Measurements from ENCODE around the gene CCN6. TPM values are rescaled to one million over a fixed set of nuclear protein-coding genes. Genes with fewer than 3 reads are reported as not detected.
"Not testable (repeated sequence)": the region's sequence is repeated elsewhere in the genome, so short reads cannot be mapped to it uniquely, and the experiment has no call there.

The CCN6 gene
- polyA plus RNA-seq, 1 donor = 0.43 TPM

DNA sequence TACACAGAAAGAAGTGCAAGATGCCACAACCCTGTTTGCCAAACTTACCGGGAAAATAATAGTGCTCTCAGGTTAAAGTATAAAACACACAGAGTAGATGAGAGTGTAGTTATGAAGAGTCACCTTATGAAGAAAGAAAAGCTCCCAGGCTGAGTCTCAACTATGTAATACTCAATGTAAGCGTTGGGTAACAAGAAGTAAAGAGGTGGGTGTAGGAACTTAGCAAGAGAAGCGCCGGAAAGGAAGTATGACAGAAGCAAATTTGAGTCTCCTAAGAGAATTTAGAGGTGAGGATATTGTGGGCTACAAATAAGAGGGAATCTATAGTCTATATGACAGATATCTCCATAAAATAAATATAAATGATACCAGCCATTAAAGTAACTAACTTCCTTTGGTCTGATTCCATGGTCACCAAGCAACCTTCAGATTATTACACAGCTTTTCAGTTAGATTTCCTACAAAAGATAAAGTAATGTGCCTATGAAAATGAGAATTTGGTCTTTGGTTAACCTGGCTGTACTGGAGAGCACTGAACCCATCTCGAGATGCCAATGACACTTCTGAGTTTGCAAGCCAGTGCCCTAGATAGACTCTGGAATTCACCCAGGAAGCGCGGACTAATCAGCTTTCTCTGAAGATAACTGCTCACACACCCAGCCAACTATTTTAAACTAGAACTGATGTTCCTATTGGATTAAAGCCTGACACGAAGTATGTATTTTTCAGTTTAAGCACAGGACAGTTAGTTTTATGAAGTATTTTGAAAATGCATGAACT lies 31.6 kb downstream of the CCN6 start:
- Histone ChIP-seq H3K27ac (ENCODE audit: low read length) (no peak overlapping the region), H3K4me3 (ENCODE audit: low read length) (no peak overlapping the region), H3K36me3 (ENCODE audit: control insufficient read depth, insufficient read depth, low read length) (peaks cover 18% of the 10 kb centered on the region), H3K9me3 (ENCODE audit: control insufficient read depth, low read depth, low read length) (no peaks in the 10 kb centered on the region), H3K27me3 (ENCODE audit: control insufficient read depth, insufficient read depth, low read length) (peaks cover 2% of the 10 kb centered on the region), H3K4me1 (ENCODE audit: control insufficient read depth, insufficient read depth, low read length) (no peaks in the 10 kb centered on the region)
- DNase-seq = no peak
- WGBS (ENCODE audit: insufficient coverage, low lambda C conversion rate) = 100% methylated on average over 3 of the region's 8 CpGs

DNA sequence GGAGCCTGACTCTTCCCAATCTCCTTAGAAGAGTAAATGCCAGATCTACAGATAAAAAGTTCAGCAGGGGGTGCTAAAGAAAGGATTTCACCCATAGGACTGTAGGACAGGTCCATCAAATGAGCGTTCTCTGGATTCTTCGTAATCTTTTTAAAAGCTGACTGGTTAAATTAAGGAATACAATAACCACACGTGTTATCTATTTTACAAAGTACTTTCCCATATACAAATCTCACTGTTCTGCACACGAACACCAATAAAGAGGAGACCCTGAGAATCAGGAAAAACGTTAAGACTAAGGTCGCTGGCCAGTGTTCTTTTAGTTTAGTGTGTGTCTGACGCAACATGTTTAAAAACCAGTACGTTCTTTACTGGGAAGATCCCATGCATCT lies 32.8 kb downstream of the CCN6 start:
- 0% methylated on average over 1 of the region's 8 CpGs for WGBS (ENCODE audit: insufficient coverage, low lambda C conversion rate)

DNA sequence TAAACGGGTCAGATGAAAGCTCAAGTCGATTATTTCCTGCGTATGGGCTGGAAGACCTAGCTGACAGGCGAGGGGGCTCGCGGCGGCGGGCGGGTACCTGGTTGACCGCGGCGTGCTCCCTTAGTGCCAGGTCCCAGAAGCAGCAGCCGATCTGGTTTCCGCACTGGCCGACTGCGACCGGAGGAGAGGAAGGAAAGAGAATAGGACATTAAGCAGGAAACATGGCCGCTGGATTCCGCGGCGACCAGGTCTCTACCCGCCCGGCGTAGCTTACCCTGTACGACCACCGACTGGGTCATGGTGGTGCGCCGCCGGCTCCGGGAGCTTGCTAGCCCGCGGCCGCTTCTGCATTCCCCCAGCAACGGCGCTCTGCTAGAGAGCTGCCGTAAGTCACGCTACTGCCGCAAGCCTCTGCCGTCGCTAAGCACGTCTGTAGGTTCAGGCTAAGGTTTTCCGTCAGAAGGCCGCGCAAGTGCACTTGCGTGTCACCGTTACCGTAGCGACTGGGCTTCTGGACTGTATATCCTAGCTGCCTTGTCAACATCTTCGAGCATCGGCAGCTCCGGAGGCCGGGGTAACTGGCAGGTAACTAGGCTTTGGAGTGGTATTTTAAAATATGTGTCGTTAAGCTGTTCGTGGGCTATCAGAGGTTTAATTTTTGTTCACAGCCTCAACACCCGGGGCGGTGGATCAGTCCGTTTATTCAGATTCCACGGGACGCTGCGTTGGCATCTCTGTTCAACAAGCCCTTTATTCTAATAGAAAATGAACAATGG lies 33.4 kb downstream of the CCN6 start, which contains the start of the genes FAM229B and TUBE1:
FAM229B (plus strand) TSS at position 456 of the 776 bp plus-strand sequence. CDS start 11,693 bp downstream, outside the sequence.
TUBE1 (minus strand) TSS at position 347 of the 776 bp plus-strand sequence; CDS start at position 299, 48 bp downstream.
- no peaks in the 10 kb centered on the region for H3K9me3 ChIP-seq (ENCODE audit: control insufficient read depth, low read depth, low read length)
- peaks cover 11% of the 10 kb centered on the region for H3K36me3 ChIP-seq (ENCODE audit: control insufficient read depth, insufficient read depth, low read length)
- H3K4me3 ChIP-seq (ENCODE audit: low read length) = peak within 1 kb of the TSS; percentile 78
- DNase-seq = peak; percentile 94 to 97
- no CpG with 5 or more reads among the region's 60 CpGs for WGBS (ENCODE audit: insufficient coverage, low lambda C conversion rate)
- H3K4me1 ChIP-seq (ENCODE audit: control insufficient read depth, insufficient read depth, low read length) = no peaks in the 10 kb centered on the region
- peak within 1 kb of the TSS; percentile 78 for H3K27ac ChIP-seq (ENCODE audit: low read length)
- peaks cover 2% of the 10 kb centered on the region for H3K27me3 ChIP-seq (ENCODE audit: control insufficient read depth, insufficient read depth, low read length)

More for the DNA sequence above, 32.8 kb downstream of the CCN6 start:
- Histone ChIP-seq H3K9me3 (ENCODE audit: control insufficient read depth, low read depth, low read length) (no peaks in the 10 kb centered on the region), H3K4me3 (ENCODE audit: low read length) (peak overlapping the region; percentile 78), H3K27ac (ENCODE audit: low read length) (peak overlapping the region; percentile 78), H3K4me1 (ENCODE audit: control insufficient read depth, insufficient read depth, low read length) (no peaks in the 10 kb centered on the region), H3K36me3 (ENCODE audit: control insufficient read depth, insufficient read depth, low read length) (peaks cover 11% of the 10 kb centered on the region), H3K27me3 (ENCODE audit: control insufficient read depth, insufficient read depth, low read length) (peaks cover 2% of the 10 kb centered on the region)
- no peak for DNase-seq

DNA sequence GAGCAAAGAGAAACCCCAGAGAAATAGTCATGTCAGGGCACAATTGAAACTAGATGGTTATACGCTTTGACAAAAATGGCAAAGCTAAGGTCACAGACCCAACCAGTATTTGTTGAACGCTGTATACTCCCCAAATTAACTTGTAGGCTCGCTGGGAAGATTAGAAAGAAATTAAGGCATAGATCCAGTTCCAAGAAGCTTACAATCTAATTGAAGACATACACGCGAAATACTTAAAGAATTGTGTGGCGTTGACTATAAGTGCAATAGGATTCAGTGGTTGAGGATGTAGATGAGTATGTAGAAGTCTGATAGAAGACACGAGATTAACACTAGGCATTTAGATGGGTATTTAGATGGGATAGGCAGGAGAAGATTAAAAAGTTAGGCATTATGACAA lies 34.0 kb downstream of the CCN6 start:
- H3K27ac ChIP-seq (ENCODE audit: low read length) = peak overlapping the region; percentile 78
- DNase-seq = no peak
- no peaks in the 10 kb centered on the region for H3K9me3 ChIP-seq (ENCODE audit: control insufficient read depth, low read depth, low read length)

DNA sequence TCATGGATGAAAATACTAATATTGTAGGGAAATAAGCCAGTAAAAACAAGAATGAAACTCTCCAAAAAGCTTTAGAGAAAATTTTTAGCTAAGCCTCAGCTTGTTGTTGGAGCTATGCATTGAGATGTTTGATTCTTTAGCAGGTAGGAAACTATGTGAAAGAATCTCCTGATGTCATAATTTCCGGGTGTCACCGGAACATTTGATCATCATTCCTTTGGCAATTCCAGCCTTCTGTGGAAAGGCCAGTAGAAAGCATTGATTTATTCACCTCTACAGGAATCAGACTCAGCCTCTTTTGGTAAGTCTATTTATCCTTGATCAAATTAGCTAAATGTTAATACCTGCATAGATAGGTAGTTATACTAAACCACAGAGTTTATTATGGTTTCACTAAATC lies 43.0 kb downstream of the CCN6 start:
- H3K4me3 ChIP-seq (ENCODE audit: low read length) = no peak overlapping the region

More for the DNA sequence above, 34.0 kb downstream of the CCN6 start:
- WGBS (ENCODE audit: insufficient coverage, low lambda C conversion rate) = 30% methylated on average over 2 of the region's 7 CpGs
- H3K27me3 ChIP-seq (ENCODE audit: control insufficient read depth, insufficient read depth, low read length) = peaks cover 2% of the 10 kb centered on the region
- H3K4me1 ChIP-seq (ENCODE audit: control insufficient read depth, insufficient read depth, low read length) = no peaks in the 10 kb centered on the region
- peak overlapping the region; percentile 78 for H3K4me3 ChIP-seq (ENCODE audit: low read length)
- H3K36me3 ChIP-seq (ENCODE audit: control insufficient read depth, insufficient read depth, low read length) = peaks cover 10% of the 10 kb centered on the region

DNA sequence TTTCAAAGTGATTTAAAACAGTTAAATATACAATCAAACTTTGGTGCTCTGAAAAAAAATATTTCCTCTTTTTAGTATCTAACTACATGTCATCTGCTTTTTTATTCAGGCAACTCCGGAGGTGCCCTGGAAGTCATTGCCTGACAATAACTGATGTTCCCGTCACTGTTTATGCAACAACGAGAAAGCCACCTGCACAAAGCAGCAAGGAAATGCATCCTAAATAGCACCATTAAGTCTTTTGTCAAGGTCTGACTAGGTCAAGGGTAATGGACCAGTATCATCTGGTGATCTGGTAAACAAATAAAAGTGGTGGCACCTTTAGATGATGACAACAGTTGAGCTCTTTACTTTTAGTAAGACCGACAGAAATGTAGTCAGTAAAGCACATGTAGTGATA lies 46.7 kb downstream of the CCN6 start:
- no peak for DNase-seq
- H3K36me3 ChIP-seq (ENCODE audit: control insufficient read depth, insufficient read depth, low read length) = no peaks in the 10 kb centered on the region
- no peak overlapping the region for H3K4me3 ChIP-seq (ENCODE audit: low read length)

More for the DNA sequence above, 43.0 kb downstream of the CCN6 start:
- Histone ChIP-seq H3K9me3 (ENCODE audit: control insufficient read depth, low read depth, low read length) (no peaks in the 10 kb centered on the region), H3K27me3 (ENCODE audit: control insufficient read depth, insufficient read depth, low read length) (no peaks in the 10 kb centered on the region), H3K27ac (ENCODE audit: low read length) (no peak overlapping the region), H3K36me3 (ENCODE audit: control insufficient read depth, insufficient read depth, low read length) (no peaks in the 10 kb centered on the region), H3K4me1 (ENCODE audit: control insufficient read depth, insufficient read depth, low read length) (no peaks in the 10 kb centered on the region)
- WGBS (ENCODE audit: insufficient coverage, low lambda C conversion rate) = 100% methylated on average over 2 of the region's 2 CpGs
- DNase-seq = no peak

DNA sequence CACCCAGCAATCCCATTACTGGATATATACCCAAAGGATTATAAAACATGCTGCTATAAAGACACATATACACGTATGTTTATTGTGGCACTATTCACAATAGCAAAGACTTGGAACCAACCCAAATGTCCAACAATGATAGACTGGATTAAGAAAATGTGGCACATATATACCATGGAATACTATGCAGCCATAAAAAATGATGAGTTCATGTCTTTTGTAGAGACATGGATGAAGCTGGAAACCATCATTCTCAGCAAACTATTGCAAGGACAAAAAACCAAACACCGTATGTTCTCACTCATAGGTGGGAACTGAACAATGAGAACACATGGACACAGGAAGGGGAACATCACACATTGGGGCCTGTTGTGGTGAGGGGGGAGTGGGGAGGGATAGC lies 52.1 kb downstream of the CCN6 start:
- H3K4me3 ChIP-seq (ENCODE audit: low read length); H3K27ac ChIP-seq (ENCODE audit: low read length); H3K9me3 ChIP-seq (ENCODE audit: control insufficient read depth, low read depth, low read length); DNase-seq; H3K4me1 ChIP-seq (ENCODE audit: control insufficient read depth, insufficient read depth, low read length); H3K27me3 ChIP-seq (ENCODE audit: control insufficient read depth, insufficient read depth, low read length): not testable (repeated sequence)
- peaks cover 11% of the 10 kb centered on the region for H3K36me3 ChIP-seq (ENCODE audit: control insufficient read depth, insufficient read depth, low read length)
- WGBS (ENCODE audit: insufficient coverage, low lambda C conversion rate) = no CpG with 5 or more reads among the region's 2 CpGs

More for the DNA sequence above, 46.7 kb downstream of the CCN6 start:
- H3K9me3 ChIP-seq (ENCODE audit: control insufficient read depth, low read depth, low read length) = no peaks in the 10 kb centered on the region
- H3K27ac ChIP-seq (ENCODE audit: low read length) = no peak overlapping the region
- no peaks in the 10 kb centered on the region for H3K27me3 ChIP-seq (ENCODE audit: control insufficient read depth, insufficient read depth, low read length)
- H3K4me1 ChIP-seq (ENCODE audit: control insufficient read depth, insufficient read depth, low read length) = no peaks in the 10 kb centered on the region
- WGBS (ENCODE audit: insufficient coverage, low lambda C conversion rate) = 100% methylated on average over 1 of the region's 4 CpGs

DNA sequence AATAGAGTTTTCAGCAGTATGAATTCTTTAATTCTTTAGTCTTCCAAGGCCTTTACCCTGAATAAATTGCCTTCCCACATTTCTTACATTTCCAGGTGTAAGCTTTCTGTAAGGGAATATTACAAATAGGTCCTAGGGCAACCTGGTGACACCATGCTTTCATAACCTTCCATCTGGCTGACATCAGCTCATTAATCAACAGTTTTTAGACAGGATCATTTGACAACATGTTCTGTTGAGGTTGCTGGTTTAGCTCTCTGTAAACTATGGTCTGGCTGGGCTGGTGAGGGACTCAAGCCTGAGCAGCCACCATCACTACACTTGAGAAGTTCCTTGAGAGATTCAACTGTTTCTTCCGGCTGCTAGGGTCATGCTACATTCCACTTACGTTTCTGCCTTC lies 52.7 kb downstream of the CCN6 start:
- WGBS (ENCODE audit: insufficient coverage, low lambda C conversion rate) = 100% methylated on average over 2 of the region's 2 CpGs
- no peak overlapping the region for H3K4me3 ChIP-seq (ENCODE audit: low read length)
- no peaks in the 10 kb centered on the region for H3K9me3 ChIP-seq (ENCODE audit: control insufficient read depth, low read depth, low read length)
- no peak for DNase-seq
- H3K36me3 ChIP-seq (ENCODE audit: control insufficient read depth, insufficient read depth, low read length) = peaks cover 11% of the 10 kb centered on the region
- no peak overlapping the region for H3K27ac ChIP-seq (ENCODE audit: low read length)
- H3K27me3 ChIP-seq (ENCODE audit: control insufficient read depth, insufficient read depth, low read length) = peaks cover 3% of the 10 kb centered on the region
- no peaks in the 10 kb centered on the region for H3K4me1 ChIP-seq (ENCODE audit: control insufficient read depth, insufficient read depth, low read length)

DNA sequence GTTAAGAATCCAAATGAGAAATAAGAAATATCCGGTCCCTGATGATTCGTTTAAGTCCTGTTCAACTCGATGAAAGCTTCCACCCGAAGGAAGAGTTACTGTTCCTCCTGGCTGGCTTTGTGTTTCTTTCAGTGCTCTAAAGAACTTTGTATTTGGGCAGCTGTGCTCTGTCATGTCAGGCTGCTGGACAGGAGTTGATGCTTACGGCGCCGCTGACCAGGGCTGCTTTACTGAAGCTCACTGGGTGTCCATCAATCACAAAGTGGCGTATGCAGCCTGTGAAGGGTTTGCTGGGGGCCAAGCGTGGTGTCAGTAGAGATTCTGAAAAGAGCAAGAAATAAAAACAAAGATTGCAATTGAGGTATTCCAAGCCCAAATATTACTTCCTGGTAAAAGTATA lies 55.4 kb downstream of the CCN6 start:
- WGBS (ENCODE audit: insufficient coverage, low lambda C conversion rate) = no CpG with 5 or more reads among the region's 9 CpGs

DNA sequence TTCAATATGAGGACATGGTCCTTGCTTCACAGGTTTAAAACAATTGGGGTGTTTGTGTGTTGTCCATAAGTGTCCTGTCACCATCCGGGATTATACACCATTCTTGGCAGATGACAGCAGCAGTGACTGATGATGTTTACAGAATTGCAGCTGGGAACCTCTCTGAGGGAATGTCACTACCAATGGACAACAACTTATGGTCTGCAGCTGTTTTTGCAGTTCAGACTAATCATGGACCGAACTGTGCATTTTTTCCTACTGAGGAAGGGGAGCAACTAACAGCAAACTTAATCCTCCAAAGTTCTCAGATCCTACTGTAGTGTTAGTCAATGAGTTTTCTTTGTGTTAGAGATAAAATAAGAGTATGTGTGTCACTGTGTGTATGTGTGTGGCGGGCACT lies 59.5 kb downstream of the CCN6 start:
- Histone ChIP-seq H3K9me3 (ENCODE audit: control insufficient read depth, low read depth, low read length) (no peaks in the 10 kb centered on the region), H3K36me3 (ENCODE audit: control insufficient read depth, insufficient read depth, low read length) (peaks cover 11% of the 10 kb centered on the region), H3K27ac (ENCODE audit: low read length) (no peak overlapping the region), H3K4me3 (ENCODE audit: low read length) (no peak overlapping the region), H3K4me1 (ENCODE audit: control insufficient read depth, insufficient read depth, low read length) (no peaks in the 10 kb centered on the region), H3K27me3 (ENCODE audit: control insufficient read depth, insufficient read depth, low read length) (no peaks in the 10 kb centered on the region)
- WGBS (ENCODE audit: insufficient coverage, low lambda C conversion rate) = no CpG with 5 or more reads among the region's 3 CpGs
- DNase-seq = peak in 1 of 2 donors; percentile 13

More for the DNA sequence above, 55.4 kb downstream of the CCN6 start:
- Histone ChIP-seq H3K27ac (ENCODE audit: low read length) (no peak overlapping the region), H3K9me3 (ENCODE audit: control insufficient read depth, low read depth, low read length) (no peaks in the 10 kb centered on the region), H3K36me3 (ENCODE audit: control insufficient read depth, insufficient read depth, low read length) (peaks cover 11% of the 10 kb centered on the region), H3K4me3 (ENCODE audit: low read length) (no peak overlapping the region), H3K27me3 (ENCODE audit: control insufficient read depth, insufficient read depth, low read length) (peaks cover 3% of the 10 kb centered on the region), H3K4me1 (ENCODE audit: control insufficient read depth, insufficient read depth, low read length) (no peaks in the 10 kb centered on the region)
- no peak for DNase-seq
